ENCODE data around the gene HK1. TPM values are rescaled to one million over a fixed set of nuclear protein-coding genes. Genes with fewer than 3 reads are reported as not detected.
A peak's percentile ranks its signal among the peaks of the same experiment; 100 is the strongest.

HK1 gene
- total RNA-seq, 1 experiment from 2014 or later = 98.8 TPM

DNA sequence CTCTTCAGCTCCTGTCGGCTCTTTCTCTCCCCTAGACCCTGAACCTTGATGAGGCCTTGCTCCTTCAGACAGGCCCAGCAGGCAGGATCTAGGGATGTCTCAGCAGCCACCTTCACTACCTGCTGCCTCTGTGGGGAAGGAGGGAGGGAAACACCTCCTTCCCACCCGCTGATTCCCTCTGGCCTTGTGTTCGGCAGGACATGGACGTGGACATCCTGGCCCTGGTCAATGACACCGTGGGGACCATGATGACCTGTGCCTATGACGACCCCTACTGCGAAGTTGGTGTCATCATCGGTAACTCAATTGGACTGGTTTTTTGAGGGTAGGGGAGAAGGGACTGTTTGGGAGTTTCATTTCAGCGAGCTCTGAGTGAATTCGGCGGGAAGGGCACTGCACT lies 37.8 kb upstream of the HK1 start:
- peak overlapping the region; percentile 90 for H2AK5ac ChIP-seq (ENCODE audit: insufficient read length, low read length)
- no peak overlapping the region for H3K23ac ChIP-seq (ENCODE audit: insufficient read length, low read depth, low read length)
- no peak overlapping the region for H3T11ph ChIP-seq (ENCODE audit: low read length)
- H2BK15ac ChIP-seq (ENCODE audit: low read depth, low read length) = peak overlapping the region; percentile 83; the same call in 1 of the 2 replicates
- H4K20me1 ChIP-seq (ENCODE audit: control insufficient read depth, insufficient read depth, insufficient read length) = no peaks in the 10 kb centered on the region
- no peaks in the 10 kb centered on the region for H3K79me2 ChIP-seq (ENCODE audit: insufficient read depth, low read length)
- peak overlapping the region; percentile 48 for H3K18ac ChIP-seq (ENCODE audit: insufficient read length, low read depth, low read length)
- no peak overlapping the region for H4K91ac ChIP-seq (ENCODE audit: insufficient read length, low read depth, low read length)
- Mint-ChIP-seq H3K36me3 (ENCODE audit: insufficient read depth in 1 of 3, low read depth in 3 of 3) (no peaks in the 10 kb centered on the region), H3K4me3 (no peak overlapping the region; a peak in 1 of 5 replicates), H3K27me3 (ENCODE audit: low read depth) (peaks cover 6% of the 10 kb centered on the region), H3K4me1 (peaks cover 18 to 19% of the 10 kb centered on the region in 2 experiments), H3K9me3 (no peaks in the 10 kb centered on the region), H3K27ac (no peak overlapping the region)
- no peaks in the 10 kb centered on the region for H3K79me1 ChIP-seq (ENCODE audit: insufficient read depth, low read depth, low read length, poor library complexity, severe bottlenecking)
- no peaks in the 10 kb centered on the region for H3K9me3 ChIP-seq (ENCODE audit: control insufficient read depth, low read depth, low read length)
- no peak overlapping the region for H3K4me2 ChIP-seq (ENCODE audit: insufficient read depth, insufficient read length, low read length)
- TF ChIP-seq, protein P1, sequence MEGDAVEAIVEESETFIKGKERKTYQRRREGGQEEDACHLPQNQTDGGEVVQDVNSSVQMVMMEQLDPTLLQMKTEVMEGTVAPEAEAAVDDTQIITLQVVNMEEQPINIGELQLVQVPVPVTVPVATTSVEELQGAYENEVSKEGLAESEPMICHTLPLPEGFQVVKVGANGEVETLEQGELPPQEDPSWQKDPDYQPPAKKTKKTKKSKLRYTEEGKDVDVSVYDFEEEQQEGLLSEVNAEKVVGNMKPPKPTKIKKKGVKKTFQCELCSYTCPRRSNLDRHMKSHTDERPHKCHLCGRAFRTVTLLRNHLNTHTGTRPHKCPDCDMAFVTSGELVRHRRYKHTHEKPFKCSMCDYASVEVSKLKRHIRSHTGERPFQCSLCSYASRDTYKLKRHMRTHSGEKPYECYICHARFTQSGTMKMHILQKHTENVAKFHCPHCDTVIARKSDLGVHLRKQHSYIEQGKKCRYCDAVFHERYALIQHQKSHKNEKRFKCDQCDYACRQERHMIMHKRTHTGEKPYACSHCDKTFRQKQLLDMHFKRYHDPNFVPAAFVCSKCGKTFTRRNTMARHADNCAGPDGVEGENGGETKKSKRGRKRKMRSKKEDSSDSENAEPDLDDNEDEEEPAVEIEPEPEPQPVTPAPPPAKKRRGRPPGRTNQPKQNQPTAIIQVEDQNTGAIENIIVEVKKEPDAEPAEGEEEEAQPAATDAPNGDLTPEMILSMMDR (conservative IDR thresholded peaks at IDR 0.05) = no peak
- H3K4ac ChIP-seq (ENCODE audit: low read depth, low read length) = no peak overlapping the region
- no peak for DNase-seq
- no peaks in the 10 kb centered on the region for H3K4me1 ChIP-seq (ENCODE audit: insufficient read depth, low read length)
- H3K56ac ChIP-seq (ENCODE audit: insufficient read length, low read depth, low read length) = no peak overlapping the region
- no peak overlapping the region for H2BK120ac ChIP-seq (ENCODE audit: low read depth, low read length, poor library complexity, severe bottlenecking)
- H3K9ac ChIP-seq (ENCODE audit: extremely low read depth, insufficient read length, low read length) = no peak overlapping the region
- peak overlapping the region; percentile 31 for H2BK12ac ChIP-seq (ENCODE audit: insufficient read length, low read depth, low read length)
- no peak overlapping the region for H4K5ac ChIP-seq (ENCODE audit: insufficient read length, low read depth, low read length)
- no peak overlapping the region for H4K8ac ChIP-seq (replicated peaks; ENCODE audit: insufficient read length, low read depth, low read length)
- no peak overlapping the region for H3K27ac ChIP-seq (ENCODE audit: insufficient read length, low read depth, low read length)
- no peak overlapping the region for H2BK5ac ChIP-seq (ENCODE audit: insufficient read length, low read length)
- H2BK20ac ChIP-seq (ENCODE audit: low read depth, low read length, poor library complexity, severe bottlenecking) = no peak overlapping the region
- no peaks in the 10 kb centered on the region for H3K27me3 ChIP-seq (ENCODE audit: insufficient read depth, low read length)
- H3K14ac ChIP-seq (ENCODE audit: insufficient read depth, low read length) = no peak overlapping the region; the same call in 1 of the 2 replicates
- no CpG with 5 or more reads among the region's 11 CpGs for WGBS (ENCODE audit: extremely low coverage, insufficient read length, low lambda C conversion rate)
- H2AFZ ChIP-seq (ENCODE audit: low read length) = no peak overlapping the region
- H3K23me2 ChIP-seq (ENCODE audit: insufficient read length, low read depth, low read length, poor library complexity, severe bottlenecking) = no peaks in the 10 kb centered on the region

All from H9 (cell line).